Tibial nerve (tissue), 4 donors: ENCODE results near the gene PCBP3. TPM values are rescaled to one million over a fixed set of nuclear protein-coding genes. Genes with fewer than 3 reads are reported as not detected.

Experiments
- DNase-seq, 2 donors: peaks; one replicate each; pipeline ENCODE4 v3.0.0-alpha.2; 2019; ENCODE audit warnings: low spot score in 2 of 2
- H3K27ac ChIP-seq, 4 donors: fragments of 200-600 bp; sonication (generic) in 3 of 4; one replicate each; pipeline ENCODE4 v1.5.1; 2017 to 2019; ENCODE audit warnings: mild to moderate bottlenecking in 1 of 4
- H3K27me3 ChIP-seq, 2 donors: fragments of 200-600 bp; sonication (generic) in 1 of 2; one replicate each; pipeline versions ENCODE4 v1.5.1 to v1.6.0; 2017 to 2019
- H3K36me3 ChIP-seq, 3 donors: fragments of 200-600 bp; sonication (generic); one replicate each; pipeline ENCODE4 v1.5.1; 2018 to 2019
- H3K4me1 ChIP-seq, 4 donors: fragments of 200-600 bp; sonication (generic) in 3 of 4; one replicate each; pipeline ENCODE4 v1.5.1; 2017 to 2019
- H3K4me3 ChIP-seq, 4 donors: fragments of 200-600 bp; sonication (generic) in 3 of 4; one replicate each; pipeline ENCODE4 v1.5.1; 2017 to 2019; ENCODE audit warnings: mild to moderate bottlenecking in 1 of 4, moderate library complexity in 1 of 4
- H3K9me3 ChIP-seq, 4 donors: fragments of 200-600 bp; sonication (generic) in 3 of 4; one replicate each; pipeline ENCODE4 v1.5.1; 2017 to 2019
- EP300 ChIP-seq, 2 donors: sonication (generic); formaldehyde crosslinking; IDR thresholded peaks; one replicate each; pipeline ENCODE4 v1.6.1; 2017; ENCODE audit warnings: antibody characterized with exemption in 2 of 2, mild to moderate bottlenecking in 1 of 2
- POLR2A ChIP-seq, 2 donors: fragments of 450-650 bp; IDR thresholded peaks; one replicate each; pipeline ENCODE4 v1.6.1; 2017; ENCODE audit warnings: antibody characterized with exemption in 2 of 2, mild to moderate bottlenecking in 2 of 2, moderate library complexity in 2 of 2
- WGBS, 2 donors: methylation state at CpG; one replicate each; pipeline ENCODE4 v1.1.5; 2018; 5-methylcytosine and 5-hydroxymethylcytosine counted together
- total RNA-seq, 4 donors: library from RNA; depleted of rRNA; stranded (reverse); fragments of >200 nt; gene quantifications; one replicate each; pipeline ENCODE4 v1.1.0, GENCODE V29; 2016
- TF ChIP-seq, protein P1 (sequence below), 5 experiments: fragments of 200-600 bp in 3 of 5; fragments of 450-650 bp in 2 of 5; sonication (generic) in 3 of 5; IDR thresholded peaks; one replicate each; pipeline ENCODE4 v1.5.1; 2016 to 2019; ENCODE audit warnings: antibody characterized with exemption in 5 of 5, mild to moderate bottlenecking in 3 of 5, moderate library complexity in 2 of 5

PCBP3 gene
- total RNA-seq, 4 donors from 2014 or later = 4.2 to 13.4 (median 9.6) TPM

DNA sequence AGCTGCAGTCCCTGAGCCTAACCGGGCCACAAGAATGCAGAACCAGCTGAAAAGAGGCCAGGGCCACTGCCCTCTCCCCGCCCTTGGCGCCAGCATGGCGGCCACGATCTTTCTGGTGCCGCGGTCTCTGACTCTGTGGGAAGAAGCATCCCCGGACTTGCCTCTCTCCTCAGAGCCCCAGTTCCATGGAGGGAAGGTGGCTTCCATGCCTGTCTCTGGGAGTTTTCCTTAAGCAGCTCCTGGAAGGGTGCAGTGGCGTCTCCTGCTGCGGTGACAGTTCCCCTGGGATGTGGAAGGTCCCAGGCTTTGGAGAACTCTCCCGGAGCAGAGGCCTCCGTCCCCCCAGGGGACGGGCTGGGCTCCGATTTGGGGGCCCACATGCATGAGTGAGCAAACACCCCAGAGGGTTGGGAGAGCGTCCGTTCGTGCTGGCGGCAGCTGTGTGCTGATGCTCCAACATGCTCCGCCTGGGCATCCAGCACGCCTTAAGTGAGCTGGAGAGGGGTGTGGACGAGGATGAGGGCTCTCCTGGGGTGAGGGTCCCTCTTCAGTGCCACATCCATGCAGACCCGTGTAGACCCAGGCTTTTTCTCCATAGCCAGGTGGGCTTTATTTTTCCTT is 228.2 kb downstream of the PCBP3 start:
- no peak for DNase-seq
- no peaks in the 10 kb centered on the region for H3K9me3 ChIP-seq
- no peak for TF ChIP-seq POLR2A (IDR thresholded peaks at IDR 0.05)
- TF ChIP-seq EP300 (IDR thresholded peaks at IDR 0.05) = no peak
- TF ChIP-seq, protein P1, sequence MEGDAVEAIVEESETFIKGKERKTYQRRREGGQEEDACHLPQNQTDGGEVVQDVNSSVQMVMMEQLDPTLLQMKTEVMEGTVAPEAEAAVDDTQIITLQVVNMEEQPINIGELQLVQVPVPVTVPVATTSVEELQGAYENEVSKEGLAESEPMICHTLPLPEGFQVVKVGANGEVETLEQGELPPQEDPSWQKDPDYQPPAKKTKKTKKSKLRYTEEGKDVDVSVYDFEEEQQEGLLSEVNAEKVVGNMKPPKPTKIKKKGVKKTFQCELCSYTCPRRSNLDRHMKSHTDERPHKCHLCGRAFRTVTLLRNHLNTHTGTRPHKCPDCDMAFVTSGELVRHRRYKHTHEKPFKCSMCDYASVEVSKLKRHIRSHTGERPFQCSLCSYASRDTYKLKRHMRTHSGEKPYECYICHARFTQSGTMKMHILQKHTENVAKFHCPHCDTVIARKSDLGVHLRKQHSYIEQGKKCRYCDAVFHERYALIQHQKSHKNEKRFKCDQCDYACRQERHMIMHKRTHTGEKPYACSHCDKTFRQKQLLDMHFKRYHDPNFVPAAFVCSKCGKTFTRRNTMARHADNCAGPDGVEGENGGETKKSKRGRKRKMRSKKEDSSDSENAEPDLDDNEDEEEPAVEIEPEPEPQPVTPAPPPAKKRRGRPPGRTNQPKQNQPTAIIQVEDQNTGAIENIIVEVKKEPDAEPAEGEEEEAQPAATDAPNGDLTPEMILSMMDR (IDR thresholded peaks at IDR 0.05) = no peak
- H3K36me3 ChIP-seq = peaks cover 0 to 5% (median 0%) of the 10 kb centered on the region in 3 donors
- H3K4me1 ChIP-seq = no peaks in the 10 kb centered on the region
- H3K27ac ChIP-seq = no peak overlapping the region
- no peak overlapping the region for H3K4me3 ChIP-seq
- WGBS, 2 donors = 82 to 91% methylated on average over 13 to 21 of the region's 22 CpGs
- H3K27me3 ChIP-seq = no peaks in the 10 kb centered on the region

DNA sequence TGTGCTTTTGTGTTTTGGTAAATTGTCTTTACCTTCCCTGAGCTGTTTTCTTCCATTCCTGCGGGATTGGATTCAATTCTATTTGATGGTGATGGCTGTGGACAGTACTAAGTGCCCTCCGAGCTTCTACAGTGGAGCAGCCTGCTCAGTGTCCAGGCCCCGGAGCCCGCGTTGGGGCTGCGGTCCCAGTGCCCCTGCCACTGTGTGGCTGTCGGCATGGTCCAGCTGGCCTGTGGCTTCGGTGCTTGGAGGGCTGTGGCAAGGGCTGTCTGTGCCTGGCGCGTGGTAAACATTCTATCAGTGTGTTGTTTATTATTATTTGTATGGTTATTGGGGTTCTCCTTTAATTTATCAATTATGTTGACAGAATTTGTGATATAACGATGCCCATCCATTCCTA is 228.9 kb downstream of the PCBP3 start:
- no peak overlapping the region for H3K27ac ChIP-seq
- no peaks in the 10 kb centered on the region for H3K27me3 ChIP-seq
- no peaks in the 10 kb centered on the region for H3K4me1 ChIP-seq
- TF ChIP-seq, protein P1 (IDR thresholded peaks at IDR 0.05) = no peak
- TF ChIP-seq POLR2A (IDR thresholded peaks at IDR 0.05) = no peak
- H3K4me3 ChIP-seq = no peak overlapping the region
- DNase-seq = no peak
- 91 to 94% methylated on average over 11 of the region's 11 CpGs for WGBS, 2 donors
- H3K9me3 ChIP-seq = no peaks in the 10 kb centered on the region
- peaks cover 0 to 5% (median 0%) of the 10 kb centered on the region in 3 donors for H3K36me3 ChIP-seq

DNA sequence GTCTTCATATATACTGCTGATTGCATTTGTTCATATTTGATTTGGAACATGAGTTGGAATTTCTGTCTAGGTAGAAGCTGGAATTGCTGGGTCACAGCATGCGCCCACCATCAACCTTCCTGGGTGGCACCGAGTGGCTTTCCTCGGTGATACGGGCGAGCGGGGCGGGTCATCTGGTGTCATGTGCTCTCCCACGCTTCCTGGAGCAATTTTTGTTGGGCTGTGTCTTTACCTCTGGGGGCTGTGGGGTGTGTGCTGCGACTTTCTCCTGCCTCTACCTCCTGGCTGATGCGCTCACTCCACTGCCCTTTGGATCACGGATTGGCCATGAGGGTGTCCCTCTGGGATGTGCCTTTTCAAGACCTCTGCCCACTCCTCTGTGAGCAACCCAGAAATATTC is 229.4 kb downstream of the PCBP3 start:
- Histone ChIP-seq H3K9me3 (no peaks in the 10 kb centered on the region), H3K4me3 (no peak overlapping the region), H3K4me1 (no peaks in the 10 kb centered on the region), H3K36me3 (peaks cover 0 to 5% (median 0%) of the 10 kb centered on the region in 3 donors), H3K27ac (no peak overlapping the region), H3K27me3 (no peaks in the 10 kb centered on the region)
- TF ChIP-seq, protein P1 (IDR thresholded peaks at IDR 0.05) = no peak
- no peak for TF ChIP-seq EP300 (IDR thresholded peaks at IDR 0.05)
- TF ChIP-seq POLR2A (IDR thresholded peaks at IDR 0.05) = no peak
- no peak for DNase-seq
- WGBS, 2 donors = 82% methylated on average over 11 of the region's 11 CpGs

DNA sequence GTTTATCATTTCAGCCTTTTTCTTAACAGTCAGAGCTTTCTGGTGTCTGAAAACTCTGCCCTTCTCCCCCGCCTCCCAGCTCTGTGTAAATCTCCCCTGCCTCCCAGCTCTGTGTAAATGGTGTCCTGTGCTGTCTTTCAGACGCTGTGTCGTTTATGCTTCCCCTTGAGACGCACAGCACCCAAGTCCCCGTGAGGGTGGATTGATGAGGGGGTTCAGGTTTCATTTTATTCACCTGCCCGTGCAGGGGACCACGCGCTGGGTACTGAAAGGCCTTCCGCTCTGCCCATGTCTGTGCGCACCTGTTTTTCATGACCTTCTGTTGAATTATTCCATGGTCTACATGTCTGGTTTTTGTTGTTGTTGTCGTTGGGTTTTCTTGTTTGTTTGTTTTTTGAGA is 229.9 kb downstream of the PCBP3 start:
- H3K4me1 ChIP-seq = no peaks in the 10 kb centered on the region
- no peak for DNase-seq
- 81 to 82% methylated on average over 11 of the region's 11 CpGs for WGBS, 2 donors
- H3K4me3 ChIP-seq = no peak overlapping the region
- H3K9me3 ChIP-seq = no peaks in the 10 kb centered on the region
- H3K27me3 ChIP-seq = no peaks in the 10 kb centered on the region
- no peak overlapping the region for H3K27ac ChIP-seq
- TF ChIP-seq, protein P1 (IDR thresholded peaks at IDR 0.05) = no peak
- TF ChIP-seq POLR2A (IDR thresholded peaks at IDR 0.05) (no peak), EP300 (IDR thresholded peaks at IDR 0.05) (no peak)
- peaks cover 0 to 5% (median 0%) of the 10 kb centered on the region in 3 donors for H3K36me3 ChIP-seq

DNA sequence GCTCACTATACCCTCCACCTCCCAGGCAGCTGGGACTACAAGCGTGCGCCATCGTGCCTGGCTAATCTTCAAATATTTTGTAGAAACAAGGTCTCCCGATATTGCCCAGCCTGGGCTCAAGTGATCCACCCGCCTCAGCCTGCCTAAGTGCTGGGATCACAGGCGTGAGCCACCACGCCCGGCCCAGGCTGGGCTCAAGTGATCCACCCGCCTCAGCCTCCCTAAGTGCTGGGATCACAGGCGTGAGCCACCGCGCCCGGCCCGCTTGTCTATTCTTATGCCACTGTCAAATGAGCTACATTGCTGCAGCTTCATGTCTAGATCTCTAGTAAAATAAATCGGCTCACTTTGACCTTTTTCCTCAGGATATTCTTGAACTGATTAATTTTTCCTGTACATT is 230.3 kb downstream of the PCBP3 start:
- no peak overlapping the region for H3K4me3 ChIP-seq
- DNase-seq = peak in 1 of 2 donors; percentile 6
- 92 to 96% methylated on average over 15 of the region's 15 CpGs for WGBS, 2 donors
- no peaks in the 10 kb centered on the region for H3K27me3 ChIP-seq
- no peak for TF ChIP-seq EP300 (IDR thresholded peaks at IDR 0.05)
- TF ChIP-seq POLR2A (IDR thresholded peaks at IDR 0.05) = no peak
- TF ChIP-seq, protein P1 (IDR thresholded peaks at IDR 0.05) = no peak
- H3K4me1 ChIP-seq = no peaks in the 10 kb centered on the region
- no peaks in the 10 kb centered on the region for H3K9me3 ChIP-seq
- H3K36me3 ChIP-seq = peaks cover 0 to 5% (median 0%) of the 10 kb centered on the region in 3 donors
- H3K27ac ChIP-seq = no peak overlapping the region
